Breast epithelium (tissue), 3 donors: ENCODE data around the gene TLE1.

Experiments
- POLR2AphosphoS5 ChIP-seq, 3 donors: sonication (generic); formaldehyde crosslinking; IDR thresholded peaks; one replicate each; pipeline ENCODE4 v1.6.1; 2017; ENCODE audit warnings: antibody characterized with exemption in 3 of 3
- TF ChIP-seq, protein P1 (sequence below), 3 donors: fragments of 450-650 bp; IDR thresholded peaks; one replicate each; pipeline ENCODE4 v1.5.1; 2016 to 2017; ENCODE audit warnings: antibody characterized with exemption in 3 of 3, mild to moderate bottlenecking in 3 of 3, moderate library complexity in 3 of 3

DNA sequence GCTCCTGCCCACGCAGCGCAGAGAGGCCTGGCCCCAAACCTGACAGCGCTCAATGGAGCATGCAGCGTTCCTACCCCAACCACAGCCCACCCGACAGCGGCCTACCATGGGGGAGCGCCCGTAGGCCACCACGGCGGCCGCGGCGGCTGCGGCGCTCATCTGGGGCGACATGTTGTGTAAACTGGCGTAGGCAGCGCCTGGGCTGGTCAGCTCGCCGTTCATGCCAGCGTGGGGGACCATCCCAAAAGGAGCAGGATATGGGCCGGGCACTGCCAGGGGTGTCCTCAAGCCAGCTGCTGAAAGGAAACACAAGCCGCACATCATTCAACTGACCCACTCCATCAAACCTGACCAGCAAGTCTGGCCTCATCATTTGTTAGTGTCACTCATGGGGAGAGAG, 77.7 kb downstream of the TLE1 start:
- no peak for TF ChIP-seq POLR2AphosphoS5 (IDR thresholded peaks at IDR 0.05)
- TF ChIP-seq, protein P1, sequence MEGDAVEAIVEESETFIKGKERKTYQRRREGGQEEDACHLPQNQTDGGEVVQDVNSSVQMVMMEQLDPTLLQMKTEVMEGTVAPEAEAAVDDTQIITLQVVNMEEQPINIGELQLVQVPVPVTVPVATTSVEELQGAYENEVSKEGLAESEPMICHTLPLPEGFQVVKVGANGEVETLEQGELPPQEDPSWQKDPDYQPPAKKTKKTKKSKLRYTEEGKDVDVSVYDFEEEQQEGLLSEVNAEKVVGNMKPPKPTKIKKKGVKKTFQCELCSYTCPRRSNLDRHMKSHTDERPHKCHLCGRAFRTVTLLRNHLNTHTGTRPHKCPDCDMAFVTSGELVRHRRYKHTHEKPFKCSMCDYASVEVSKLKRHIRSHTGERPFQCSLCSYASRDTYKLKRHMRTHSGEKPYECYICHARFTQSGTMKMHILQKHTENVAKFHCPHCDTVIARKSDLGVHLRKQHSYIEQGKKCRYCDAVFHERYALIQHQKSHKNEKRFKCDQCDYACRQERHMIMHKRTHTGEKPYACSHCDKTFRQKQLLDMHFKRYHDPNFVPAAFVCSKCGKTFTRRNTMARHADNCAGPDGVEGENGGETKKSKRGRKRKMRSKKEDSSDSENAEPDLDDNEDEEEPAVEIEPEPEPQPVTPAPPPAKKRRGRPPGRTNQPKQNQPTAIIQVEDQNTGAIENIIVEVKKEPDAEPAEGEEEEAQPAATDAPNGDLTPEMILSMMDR (IDR thresholded peaks at IDR 0.05): no peak
